Measurements from ENCODE around the gene ABCF2. TPM values are rescaled to one million over a fixed set of nuclear protein-coding genes. Genes with fewer than 3 reads are reported as not detected.

The ABCF2 gene
- polyA plus RNA-seq, 4 donors, result 21.5 to 28.2 (median 25.5) TPM

DNA sequence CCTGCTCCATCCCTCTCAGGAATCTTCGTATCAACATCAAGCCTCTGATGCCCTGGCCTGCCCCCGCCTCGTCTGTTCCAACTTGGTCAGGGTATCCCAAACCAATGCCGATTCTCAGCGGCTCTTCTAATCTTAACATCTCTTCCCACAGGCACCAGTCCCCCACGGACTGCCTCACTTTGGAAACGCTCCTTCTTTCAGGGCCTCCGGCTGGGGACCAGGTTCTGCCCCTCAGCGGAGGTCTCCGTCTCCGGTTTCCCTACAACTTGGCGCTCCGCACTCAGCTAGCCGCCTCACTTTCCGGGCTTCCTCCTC is 488 bp downstream of the ABCF2 start:
- no peak for DNase-seq (ENCODE audit: low read depth in 4 of 4, low spot score in 3 of 4)

DNA sequence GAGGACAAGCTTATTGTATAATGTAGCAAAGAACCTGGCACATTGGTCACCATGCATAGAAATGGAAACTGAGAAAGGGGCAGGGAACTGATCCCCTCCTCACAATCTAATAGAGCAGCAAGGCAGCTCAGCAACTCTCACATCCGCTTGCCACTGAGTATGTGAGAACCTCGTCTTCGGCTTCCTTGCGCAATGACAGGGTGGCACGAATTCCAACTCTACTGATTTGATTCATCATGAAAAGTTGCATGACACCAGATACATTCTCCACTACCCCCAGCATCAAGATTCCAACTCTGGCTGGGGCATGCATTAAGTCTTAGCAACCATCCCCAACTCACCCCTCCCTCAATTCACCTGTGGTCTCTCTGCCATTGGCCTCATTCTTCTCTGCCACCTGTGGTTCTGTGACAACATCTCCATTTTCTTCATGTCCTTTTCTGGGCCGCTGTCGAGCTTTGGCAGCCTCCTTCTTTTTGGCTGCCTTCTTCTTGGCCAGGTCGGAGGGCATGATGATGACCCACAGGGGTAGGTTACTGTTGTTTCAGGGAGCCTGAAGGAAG is 976 bp downstream of the ABCF2 start:
- DNase-seq (ENCODE audit: low read depth in 4 of 4, low spot score in 3 of 4), result no peak

DNA sequence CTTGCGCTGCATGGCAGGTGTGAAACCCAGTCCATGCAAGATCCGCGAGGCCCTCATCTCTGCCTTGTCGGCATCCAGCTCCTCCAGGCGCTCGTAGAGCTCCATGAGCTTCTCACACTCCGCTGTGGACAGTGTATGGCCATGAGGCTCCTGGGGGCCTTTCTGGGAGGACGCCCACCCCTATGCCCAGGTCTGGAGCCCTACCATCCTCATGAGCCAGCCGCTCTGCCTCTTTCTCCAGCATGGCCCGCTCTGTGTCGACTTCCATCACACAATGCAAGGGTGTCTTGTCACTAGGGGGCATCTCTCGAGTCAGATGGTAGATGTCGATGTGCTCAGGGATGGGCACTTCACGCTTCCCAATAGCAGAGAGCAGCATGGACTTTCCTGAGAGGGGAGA is 3.3 kb downstream of the ABCF2 start:
- no peak for DNase-seq (ENCODE audit: low read depth in 4 of 4, low spot score in 3 of 4)

DNA sequence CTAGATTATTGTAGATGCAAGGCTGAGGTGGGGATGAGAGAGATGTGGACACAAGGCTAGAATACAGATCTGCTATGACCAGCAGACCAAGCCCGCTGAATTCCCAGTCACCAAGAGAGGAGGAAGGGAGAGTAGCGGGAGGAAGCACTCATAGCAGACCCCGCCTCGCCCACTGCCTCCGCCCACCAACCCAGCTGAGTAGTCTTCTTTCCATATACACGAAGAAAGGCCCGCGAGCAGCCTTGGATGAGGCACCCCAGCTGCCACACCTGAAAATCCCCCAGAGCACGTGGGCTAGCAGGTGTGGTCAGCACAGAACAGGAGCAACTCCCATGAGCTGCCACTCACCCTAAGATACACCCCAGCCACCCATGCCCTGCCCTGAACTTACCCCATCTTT is 8.8 kb downstream of the ABCF2 start:
- DNase-seq (ENCODE audit: low read depth in 4 of 4, low spot score in 3 of 4), result no peak

DNA sequence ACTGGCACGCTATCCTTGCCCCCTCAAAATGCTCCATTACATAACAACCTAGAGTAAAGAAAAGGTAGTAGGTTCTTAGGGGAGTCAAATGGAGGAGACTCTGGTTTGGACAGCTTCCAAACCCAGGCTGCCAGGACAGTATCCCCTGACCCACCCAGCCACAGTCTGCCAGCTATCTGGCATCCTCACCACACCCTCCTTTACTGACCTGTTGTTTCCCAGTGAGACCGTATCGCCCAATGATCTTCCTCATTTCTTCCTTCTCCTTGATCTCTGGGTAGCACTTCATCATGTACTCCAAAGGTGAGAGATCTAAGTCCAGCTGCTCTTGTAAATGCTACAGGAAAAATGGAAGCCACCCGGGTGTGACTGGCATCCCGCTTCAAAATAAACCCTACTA is 11.6 kb downstream of the ABCF2 start:
- no peak for DNase-seq (ENCODE audit: low read depth in 4 of 4, low spot score in 3 of 4)

DNA sequence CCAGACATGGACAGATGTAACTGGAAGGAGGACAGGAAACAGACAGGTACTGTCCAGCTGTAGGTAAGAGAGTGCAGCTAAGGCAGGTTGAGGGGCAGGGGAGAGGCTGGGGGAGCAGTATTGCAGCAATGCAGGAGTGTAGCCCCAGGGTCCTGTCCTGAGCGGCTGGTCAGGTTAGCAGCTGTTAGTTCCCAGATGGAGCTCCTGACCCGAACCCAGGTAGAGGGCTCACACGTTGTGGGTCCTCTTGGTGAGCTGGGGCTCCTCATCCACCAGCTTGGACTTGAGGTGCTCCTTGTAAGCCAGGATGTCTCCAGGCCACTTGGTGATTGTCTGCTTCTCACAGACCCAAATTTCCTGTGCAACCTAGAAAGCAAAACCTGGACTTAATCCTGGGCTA is 13.2 kb downstream of the ABCF2 start:
- DNase-seq (ENCODE audit: low read depth in 4 of 4, low spot score in 3 of 4), result no peak

DNA sequence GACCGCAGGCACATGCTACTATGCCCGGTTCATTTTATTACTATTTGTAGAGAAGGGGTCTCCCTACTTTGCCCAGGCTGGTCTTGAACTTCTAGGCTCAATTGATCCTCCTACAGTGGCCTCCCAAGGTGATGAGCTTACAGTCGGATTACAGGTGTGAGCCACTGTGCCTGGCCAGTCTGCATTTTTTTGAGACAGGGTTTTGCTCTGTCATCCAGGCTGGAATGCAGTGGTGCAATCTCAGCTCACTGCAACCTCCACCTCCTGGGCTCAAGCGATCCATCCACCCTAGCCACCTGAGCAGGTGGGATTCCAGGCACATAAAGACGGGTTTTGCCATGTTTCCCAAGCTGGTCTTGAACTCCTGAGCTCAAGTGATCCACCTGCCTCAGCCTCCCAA is 14.4 kb downstream of the ABCF2 start:
- DNase-seq (ENCODE audit: low read depth in 4 of 4, low spot score in 3 of 4), result no peak

DNA sequence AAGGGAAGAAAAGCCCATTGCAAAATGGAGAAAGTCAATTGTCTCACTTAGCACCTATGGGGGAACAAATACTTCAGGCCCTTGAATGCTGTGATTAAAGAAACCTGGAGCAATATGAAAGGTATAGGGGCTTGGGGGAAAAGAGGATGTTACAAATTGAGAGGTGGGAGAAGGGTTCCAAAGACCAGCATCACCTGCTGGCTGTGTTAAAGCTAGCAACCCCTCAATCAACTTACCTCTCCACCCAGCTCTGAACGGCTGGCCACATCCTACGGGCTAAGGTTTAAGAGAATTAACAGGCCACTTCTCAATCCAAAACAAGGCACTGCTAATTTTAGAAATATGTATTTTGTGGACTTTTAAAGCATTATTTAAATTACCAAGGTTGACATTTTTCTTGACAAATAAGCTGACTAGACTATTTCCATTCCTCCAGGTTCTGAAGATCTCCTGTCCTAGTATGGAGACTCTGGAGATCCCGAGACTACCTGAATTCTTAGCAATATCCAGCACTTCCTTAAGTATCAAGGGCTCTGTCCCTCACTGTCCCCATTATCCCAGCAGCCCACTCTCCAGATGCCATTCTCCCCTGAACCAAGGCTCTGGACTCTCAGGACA is 15.7 kb downstream of the ABCF2 start:
- DNase-seq (ENCODE audit: low read depth in 4 of 4, low spot score in 3 of 4), result no peak

DNA sequence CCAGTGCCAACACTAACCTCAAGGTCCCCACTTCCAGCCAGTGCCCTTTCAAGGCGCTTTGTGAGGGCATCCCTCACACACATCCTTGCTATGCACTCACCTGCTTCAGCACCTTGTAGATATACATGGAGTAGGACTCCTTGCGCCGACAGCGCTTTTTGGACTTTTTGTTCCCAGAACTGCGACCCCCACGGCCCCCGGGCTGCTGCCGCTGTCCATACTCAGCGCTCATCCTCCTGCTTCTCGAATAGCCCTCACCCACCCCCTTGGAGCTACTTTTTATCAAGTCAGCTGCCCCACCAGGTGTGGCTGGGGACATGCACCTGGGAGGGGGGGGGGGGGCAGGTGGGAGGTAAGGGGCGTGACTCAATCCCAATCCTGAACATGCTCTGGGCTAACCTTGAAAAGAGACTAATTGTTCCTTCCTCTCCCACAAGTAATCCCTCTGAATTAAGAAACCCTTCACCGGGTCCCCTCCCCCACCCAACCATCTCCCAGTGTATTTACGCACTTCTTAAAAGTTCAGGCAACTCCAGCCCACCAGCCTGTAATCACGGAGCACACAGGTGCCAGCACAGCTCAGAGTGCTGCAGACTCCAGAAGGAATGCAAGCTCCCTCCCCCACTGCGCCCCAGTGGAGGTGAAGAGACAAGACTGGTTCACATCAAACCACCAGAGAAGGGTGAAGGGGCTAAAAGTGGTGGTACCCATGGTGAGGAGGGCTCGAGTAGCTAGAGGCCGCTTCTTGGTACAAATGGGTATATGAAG is 16.7 kb downstream of the ABCF2 start, which contains the start of gene H2BK1:
Gene H2BK1 (minus strand): TSS at position 402 of the 768 bp plus-strand sequence. CDS start 170 bp downstream, at position 232.
- no peak for DNase-seq (ENCODE audit: low read depth in 4 of 4, low spot score in 3 of 4)

DNA sequence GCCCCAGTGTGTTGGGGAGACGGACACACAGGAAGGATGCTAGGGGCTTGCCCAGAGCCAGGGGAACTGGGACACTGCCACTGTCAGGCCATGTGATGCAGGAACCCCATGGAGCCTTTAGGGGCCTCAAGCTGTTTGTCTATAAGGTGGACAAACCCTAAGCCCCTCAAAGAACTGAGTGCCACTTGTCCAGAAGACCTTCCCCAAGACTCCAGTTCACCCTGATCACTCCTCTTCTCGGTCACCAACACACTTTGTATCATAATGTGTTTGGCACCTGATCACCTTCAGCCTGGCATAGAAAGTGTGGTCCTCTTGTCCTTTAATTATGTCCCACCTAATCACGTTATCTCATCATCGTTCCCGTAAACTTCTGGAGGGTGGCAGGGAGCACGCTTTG is 17.4 kb downstream of the ABCF2 start:
- no peak for DNase-seq (ENCODE audit: low read depth in 4 of 4, low spot score in 3 of 4)

DNA sequence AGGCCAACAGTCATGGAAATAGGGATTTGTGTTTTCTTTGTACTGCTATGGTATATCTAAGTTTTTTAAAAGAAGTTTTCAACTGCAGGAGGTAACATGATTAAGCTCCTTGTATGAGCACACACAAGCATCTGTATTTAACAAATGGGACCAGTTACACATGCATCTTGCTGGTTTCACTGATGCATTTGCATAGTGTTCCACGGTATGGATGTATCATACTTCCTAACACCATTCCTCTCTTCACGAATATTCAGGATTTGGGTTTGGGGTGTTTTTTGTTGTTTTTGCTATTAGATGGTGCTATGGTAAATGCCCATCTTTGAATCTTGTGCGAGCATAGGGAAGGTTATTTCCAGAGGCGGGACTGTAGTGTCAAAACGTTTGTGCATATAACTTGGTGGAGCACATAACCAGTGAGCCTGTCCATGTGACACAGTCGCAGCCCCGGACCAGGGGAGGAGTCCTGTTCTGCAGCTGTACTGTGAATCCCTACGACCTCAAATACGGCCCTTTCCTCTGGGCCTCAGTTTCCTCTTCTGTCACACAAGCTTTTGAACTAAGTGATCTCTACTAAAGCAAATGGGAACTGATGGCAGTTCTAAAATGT is 18.6 kb downstream of the ABCF2 start:
- DNase-seq (ENCODE audit: low read depth in 4 of 4, low spot score in 3 of 4), result no peak

DNA sequence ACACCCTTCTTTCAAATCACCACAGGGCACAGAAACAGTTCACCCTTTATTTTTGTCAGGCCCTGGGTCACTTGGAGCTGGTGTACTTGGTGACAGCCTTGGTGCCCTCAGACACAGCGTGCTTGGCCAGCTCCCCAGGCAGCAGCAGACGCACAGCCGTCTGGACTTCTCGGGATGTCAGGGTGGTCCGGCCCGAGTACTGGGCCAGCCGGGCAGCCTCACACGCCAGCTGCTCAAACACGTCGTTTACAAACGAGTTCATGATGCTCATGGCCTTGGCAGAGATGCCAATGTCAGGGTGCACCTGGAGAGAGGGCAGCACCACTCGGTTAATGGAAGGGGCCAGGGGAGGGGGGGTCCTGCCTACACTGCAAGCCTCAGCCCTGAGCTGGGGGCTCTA is 19.2 kb downstream of the ABCF2 start:
- no peak for DNase-seq (ENCODE audit: low read depth in 4 of 4, low spot score in 3 of 4)

DNA sequence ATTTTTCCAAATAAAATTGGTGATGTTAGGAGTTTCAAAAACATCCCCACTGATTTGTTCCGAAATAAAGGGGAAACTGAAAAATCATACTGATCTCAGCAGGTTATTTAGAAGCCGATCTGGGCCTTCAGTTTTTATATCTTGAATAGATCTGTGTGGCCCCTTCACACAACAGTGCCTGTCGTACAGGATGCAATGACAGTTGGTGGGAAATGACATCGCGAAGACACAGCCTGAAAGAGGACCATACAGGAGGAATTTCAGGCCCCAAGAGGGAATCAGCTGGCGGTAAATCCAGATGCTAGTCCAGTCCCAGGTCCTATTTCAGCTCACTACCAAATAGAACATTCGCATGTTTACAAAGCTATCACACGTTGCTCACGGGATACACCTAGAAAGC is 19.7 kb downstream of the ABCF2 start:
- no peak for DNase-seq (ENCODE audit: low read depth in 4 of 4, low spot score in 3 of 4)

DNA sequence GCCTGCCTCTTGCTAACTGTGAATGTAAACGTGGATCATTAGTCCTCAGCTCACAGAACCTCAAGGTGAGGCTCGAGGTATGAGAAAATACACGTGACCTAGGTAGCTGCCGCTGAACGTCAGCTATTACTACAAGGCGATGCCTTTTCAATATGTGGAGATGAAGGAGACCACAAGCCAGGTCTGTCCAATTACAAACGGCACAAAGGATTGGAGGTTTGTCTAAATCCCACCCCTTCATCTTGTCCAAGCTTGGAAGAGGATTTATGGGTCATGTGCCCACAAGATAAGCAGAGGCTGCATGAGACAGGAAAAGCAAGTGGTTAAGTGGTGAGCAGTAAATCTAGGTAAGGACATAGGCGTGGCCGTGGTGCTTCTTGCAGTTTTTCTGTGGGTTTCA is 20.1 kb downstream of the ABCF2 start:
- DNase-seq (ENCODE audit: low read depth in 4 of 4, low spot score in 3 of 4), result no peak

DNA sequence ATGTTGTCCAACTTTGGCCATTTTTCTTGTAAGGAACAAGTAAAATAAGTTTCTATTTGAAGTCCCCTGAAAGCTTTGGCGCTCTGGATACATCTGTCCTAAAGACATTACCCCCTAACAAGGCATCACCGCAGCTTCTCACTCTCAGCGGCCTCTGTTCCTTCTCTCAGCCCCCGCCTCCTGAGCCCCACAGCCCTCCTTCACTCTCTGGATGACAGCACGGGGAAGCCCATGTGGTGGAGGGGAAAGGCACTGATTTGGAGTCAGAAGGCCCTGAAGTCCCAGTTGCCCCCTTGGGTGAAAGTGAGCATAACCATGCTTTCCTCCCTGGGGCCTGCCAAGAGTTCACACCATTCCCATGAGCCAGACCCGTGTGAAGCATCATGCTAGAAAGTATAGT is 21.3 kb downstream of the ABCF2 start:
- no peak for DNase-seq (ENCODE audit: low read depth in 4 of 4, low spot score in 3 of 4)

DNA sequence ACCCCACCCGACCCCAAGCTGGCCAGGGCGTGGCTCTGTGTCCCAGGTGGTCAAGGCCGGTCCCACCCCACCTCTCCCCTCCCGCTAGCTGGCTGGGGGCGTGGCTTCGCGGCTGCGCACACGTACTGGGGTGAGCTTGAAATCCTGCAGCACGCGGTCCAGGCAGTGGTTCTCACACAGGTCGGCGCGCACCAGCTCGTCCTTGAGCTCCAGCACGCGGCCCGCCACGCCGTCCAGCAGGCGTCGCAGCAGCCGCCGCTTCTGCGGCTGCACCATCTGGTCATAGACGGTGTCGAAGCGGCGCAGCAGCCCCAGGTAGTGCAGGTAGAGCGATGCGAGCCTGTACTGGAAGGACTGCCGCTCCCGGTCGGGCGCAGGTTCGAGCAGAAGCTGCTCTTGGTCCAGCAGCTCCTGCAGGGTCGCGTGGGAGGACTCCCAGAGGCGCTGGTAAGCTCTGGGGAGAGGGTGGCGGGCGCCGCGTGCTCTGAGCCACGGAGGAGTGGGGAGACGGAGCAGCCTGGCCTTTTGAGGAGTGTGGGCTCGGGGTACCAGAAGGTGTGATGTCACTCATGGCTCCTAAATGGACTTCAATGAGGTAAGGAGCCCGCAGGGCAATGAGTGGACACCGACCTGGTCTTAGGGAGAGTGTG is 22.5 kb downstream of the ABCF2 start:
- DNase-seq (ENCODE audit: low read depth in 4 of 4, low spot score in 3 of 4), result no peak

DNA sequence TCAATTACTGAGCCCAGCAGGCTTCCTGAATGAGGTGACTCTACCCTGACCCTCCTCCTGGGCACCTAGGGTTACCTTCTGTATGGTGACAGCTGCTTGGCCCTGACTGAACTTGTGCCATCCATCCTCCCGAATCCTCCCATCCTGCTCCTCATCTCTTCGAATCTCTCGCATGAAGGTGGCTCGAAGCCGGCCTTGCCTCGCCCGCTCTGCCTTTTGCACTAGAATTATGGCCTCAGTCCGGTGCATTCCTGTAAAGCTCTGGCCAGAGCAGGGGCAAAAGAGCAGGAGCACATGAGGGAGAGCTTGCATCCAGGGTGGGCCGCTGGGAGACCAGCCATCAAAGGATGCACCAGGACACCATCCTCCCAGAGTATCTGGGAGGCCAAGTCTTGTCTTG is 24.2 kb downstream of the ABCF2 start:
- DNase-seq (ENCODE audit: low read depth in 4 of 4, low spot score in 3 of 4), result no peak

DNA sequence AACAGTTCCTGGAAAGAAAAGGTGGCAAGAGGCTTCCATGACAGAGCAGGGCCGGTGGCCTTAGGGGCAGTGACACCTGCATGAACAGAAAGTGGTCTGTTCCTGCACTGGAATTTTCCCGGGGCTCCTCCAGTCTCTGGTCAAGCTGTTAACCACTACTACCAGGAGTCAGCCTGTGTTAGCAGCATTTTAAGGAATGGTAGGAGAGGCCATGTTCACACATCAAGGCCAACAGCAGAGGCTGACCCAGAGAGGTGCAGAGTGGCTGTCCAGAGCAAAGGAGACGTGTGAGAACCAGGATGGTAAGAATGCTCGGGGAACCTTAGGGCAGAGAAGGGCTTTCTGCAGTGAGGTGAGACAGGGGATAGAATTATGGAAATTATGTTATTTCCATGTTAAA is 25.3 kb downstream of the ABCF2 start:
- DNase-seq (ENCODE audit: low read depth in 4 of 4, low spot score in 3 of 4), result no peak

DNA sequence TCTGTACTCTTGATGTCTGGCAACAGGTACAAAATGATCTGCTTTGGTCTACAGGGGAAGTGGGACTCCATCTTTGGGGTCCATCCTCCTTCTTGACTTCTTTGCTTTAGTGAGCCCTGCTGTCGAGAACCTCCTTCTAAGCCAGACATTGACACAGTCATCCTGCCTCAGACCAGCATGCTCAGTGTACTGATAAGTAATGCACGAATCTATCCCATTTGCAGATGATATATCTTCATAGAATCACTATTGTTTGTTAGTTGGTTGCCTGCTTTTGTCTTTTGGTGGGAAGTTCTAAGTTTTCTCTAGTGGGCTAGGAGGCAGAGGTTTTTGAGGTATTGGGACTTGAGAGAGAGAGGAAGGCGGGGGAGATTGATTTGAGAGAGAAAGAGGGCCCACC is 25.7 kb downstream of the ABCF2 start:
- no peak for DNase-seq (ENCODE audit: low read depth in 4 of 4, low spot score in 3 of 4)

DNA sequence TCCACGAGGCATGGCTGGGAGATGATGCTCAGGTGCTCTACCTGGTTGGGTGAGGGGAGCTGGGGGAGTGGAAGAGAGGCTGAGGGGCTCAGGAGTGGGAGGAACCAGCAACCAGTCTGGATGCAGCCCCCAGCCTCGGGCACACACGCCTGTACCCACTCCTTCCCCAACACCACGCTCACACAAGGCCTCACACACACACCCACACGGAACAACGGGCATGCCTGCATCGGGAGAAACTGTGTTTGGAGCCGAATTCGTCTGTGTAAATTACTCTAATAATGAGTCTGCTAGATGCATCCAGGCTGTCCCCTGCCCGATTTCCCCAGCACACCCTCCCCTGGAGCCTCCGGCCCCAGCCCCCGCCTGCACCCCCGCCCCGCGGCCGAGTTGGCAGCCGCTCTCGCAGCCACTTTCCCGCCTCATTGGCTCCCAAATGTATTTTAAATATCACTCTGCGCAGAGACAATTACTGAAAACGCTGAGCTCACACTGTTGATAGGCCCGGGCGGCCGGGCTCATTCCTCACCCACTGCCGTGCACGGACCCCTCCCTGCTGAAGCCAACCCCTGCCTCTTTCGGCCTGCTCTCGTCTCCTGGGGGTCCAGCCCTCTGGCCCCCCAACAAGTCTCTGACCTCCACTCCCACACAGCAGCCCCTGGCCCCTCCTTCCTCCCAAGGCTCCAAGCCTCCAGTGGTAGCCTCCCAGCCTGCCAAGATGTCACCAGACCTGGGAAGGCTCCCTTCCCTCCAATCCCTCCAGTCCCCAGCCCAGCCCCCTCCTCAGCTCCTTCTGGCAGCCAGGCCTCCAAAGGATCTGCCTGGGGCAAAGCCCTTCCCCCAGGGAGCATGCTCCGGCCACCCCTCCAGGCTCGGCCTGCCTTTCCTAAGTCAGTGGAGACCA is 27.8 kb downstream of the ABCF2 start:
- DNase-seq (ENCODE audit: low read depth in 4 of 4, low spot score in 3 of 4), result peak in 3 of 4 donors; percentile 20 to 25 (median 24)
